Fibroblast of lung (primary cell): ENCODE data around the gene SUPT3H.
"Not testable (repeated sequence)": the region's sequence is repeated elsewhere in the genome, so short reads cannot be mapped to it uniquely, and the experiment has no call there.

Experiments
- EZH2 ChIP-seq: IDR thresholded peaks from 2 replicates; pipeline ENCODE4 v1.5.1; 2012; ENCODE audit warnings: low read length, control low read depth, mild to moderate bottlenecking; ENCODE audit errors: missing control alignments
- TF ChIP-seq, protein P1 (sequence below), 2 donors: IDR thresholded peaks in 1 of 2; conservative IDR thresholded peaks in 1 of 2; 1 replicate in 1 of 2; 2 replicates in 1 of 2; pipeline ENCODE4 v1.5.1; 2011 to 2012; ENCODE audit warnings: low read length in 2 of 2, control low read depth in 1 of 2, inconsistent platforms in 1 of 2, low read depth in 1 of 2, mild to moderate bottlenecking in 1 of 2

DNA sequence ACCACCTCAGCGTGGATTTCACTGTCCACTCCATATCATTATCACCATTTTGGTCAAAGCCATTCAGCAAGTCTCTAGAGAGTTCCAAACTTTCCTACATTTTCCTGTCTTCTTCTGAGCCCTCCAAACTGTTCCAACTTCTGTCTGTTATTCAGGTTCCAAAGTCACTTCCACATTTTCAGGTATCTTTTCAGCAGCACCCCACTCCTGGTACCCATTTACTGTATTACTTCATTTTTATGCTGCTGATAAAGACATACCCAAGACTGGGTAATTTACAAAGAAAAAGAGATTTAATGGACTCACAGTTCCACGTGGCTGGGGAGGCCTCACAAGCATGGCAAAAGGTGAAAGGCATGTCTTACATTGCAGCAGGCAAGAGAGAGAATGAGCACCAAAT is 512.5 kb downstream of the SUPT3H start:
- TF ChIP-seq, protein P1, sequence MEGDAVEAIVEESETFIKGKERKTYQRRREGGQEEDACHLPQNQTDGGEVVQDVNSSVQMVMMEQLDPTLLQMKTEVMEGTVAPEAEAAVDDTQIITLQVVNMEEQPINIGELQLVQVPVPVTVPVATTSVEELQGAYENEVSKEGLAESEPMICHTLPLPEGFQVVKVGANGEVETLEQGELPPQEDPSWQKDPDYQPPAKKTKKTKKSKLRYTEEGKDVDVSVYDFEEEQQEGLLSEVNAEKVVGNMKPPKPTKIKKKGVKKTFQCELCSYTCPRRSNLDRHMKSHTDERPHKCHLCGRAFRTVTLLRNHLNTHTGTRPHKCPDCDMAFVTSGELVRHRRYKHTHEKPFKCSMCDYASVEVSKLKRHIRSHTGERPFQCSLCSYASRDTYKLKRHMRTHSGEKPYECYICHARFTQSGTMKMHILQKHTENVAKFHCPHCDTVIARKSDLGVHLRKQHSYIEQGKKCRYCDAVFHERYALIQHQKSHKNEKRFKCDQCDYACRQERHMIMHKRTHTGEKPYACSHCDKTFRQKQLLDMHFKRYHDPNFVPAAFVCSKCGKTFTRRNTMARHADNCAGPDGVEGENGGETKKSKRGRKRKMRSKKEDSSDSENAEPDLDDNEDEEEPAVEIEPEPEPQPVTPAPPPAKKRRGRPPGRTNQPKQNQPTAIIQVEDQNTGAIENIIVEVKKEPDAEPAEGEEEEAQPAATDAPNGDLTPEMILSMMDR (conservative IDR thresholded peaks at IDR 0.05 in 1 of 2, IDR thresholded peaks at IDR 0.05 in 1 of 2; ENCODE audit: low read depth in 1 of 2, low read length in 2 of 2), result not testable (repeated sequence)
- not testable (repeated sequence) for TF ChIP-seq EZH2
